GM18519 (cell line): ENCODE results near the gene ABCD1.

ENCODE experiments used
- ATAC-seq: cut with Tn5 transposase; IDR thresholded peaks from one replicate; pipeline ENCODE4 v1.9.1; 2021; ENCODE audit warnings: mild to moderate bottlenecking, moderate library complexity; ENCODE audit not compliant: unreplicated experiment, low FRiP score

Gene ABCD1

GRCh38 chrX:153770601-153771414 is 46.2 kb downstream of the ABCD1 start:
- ATAC-seq, result no peak

GRCh38 chrX:153771415-153772315 is 47.0 kb downstream of the ABCD1 start:
- no peak for ATAC-seq

GRCh38 chrX:153772316-153773217 is 47.9 kb downstream of the ABCD1 start:
- ATAC-seq, result no peak

- no peak for ATAC-seq
Observed at GRCh38 chrX:153773218-153773611, 48.6 kb downstream of the ABCD1 start.

GRCh38 chrX:153773741-153774575 is 49.3 kb downstream of the ABCD1 start:
- ATAC-seq, result no peak

GRCh38 chrX:153774576-153775292 is 50.1 kb downstream of the ABCD1 start:
- ATAC-seq, result no peak

GRCh38 chrX:153775293-153776119 is 50.9 kb downstream of the ABCD1 start:
- ATAC-seq, result no peak

GRCh38 chrX:153776120-153776599 is 51.5 kb downstream of the ABCD1 start:
- no peak for ATAC-seq

GRCh38 chrX:153776611-153777045 is 52.0 kb downstream of the ABCD1 start:
- no peak for ATAC-seq

- no peak for ATAC-seq
Observed at GRCh38 chrX:153777261-153778090, 52.8 kb downstream of the ABCD1 start.

GRCh38 chrX:153778181-153778580 is 53.5 kb downstream of the ABCD1 start:
- no peak for ATAC-seq

GRCh38 chrX:153778684-153779101 is 54.0 kb downstream of the ABCD1 start:
- no peak for ATAC-seq

- no peak for ATAC-seq
Observed at GRCh38 chrX:153779891-153780677, 55.4 kb downstream of the ABCD1 start.

- ATAC-seq, result no peak
Observed at GRCh38 chrX:153780678-153781427, 56.2 kb downstream of the ABCD1 start, which contains the start of gene SRPK3. TSS of gene SRPK3 (plus strand) at chrX:153781041. CDS start at chrX:153781087, 46 bp downstream.

GRCh38 chrX:153781428-153782047 is 56.9 kb downstream of the ABCD1 start:
- ATAC-seq, result no peak
